Measurements from ENCODE around the gene CDC6. TPM values are rescaled to one million over a fixed set of nuclear protein-coding genes. Genes with fewer than 3 reads are reported as not detected.
A peak's percentile ranks its signal among the peaks of the same experiment; 100 is the strongest.

Gene CDC6
- total RNA-seq, 2 donors from 2014 or later: 0.71 to 6.8 TPM

GRCh38 chr17:40322358-40323315 is 35.0 kb downstream of the CDC6 start:
- Histone ChIP-seq H3K9me3 (no peaks in the 10 kb centered on the region), H3K36me3 (no peaks in the 10 kb centered on the region), H3K4me1 (ENCODE audit: control insufficient read depth in 1 of 2, low read depth in 2 of 2) (peaks cover 78 to 91% of the 10 kb centered on the region in 2 donors), H3K27ac (peak overlapping the region; percentile 84 to 91), H3K4me3 (peak overlapping the region; percentile 99), H3K27me3 (replicated peaks; ENCODE audit: insufficient read depth) (no peaks in the 10 kb centered on the region)
- ATAC-seq (ENCODE audit: insufficient number of reproducible peaks, low FRiP score, low read depth) (peak; percentile 51), DNase-seq (ENCODE audit: low spot score) (peak; percentile 85)
- no peak for TF ChIP-seq CTCF (IDR thresholded peaks at IDR 0.05)

GRCh38 chr17:40323391-40324381 is 36.0 kb downstream of the CDC6 start:
- peaks cover 87 to 99% of the 10 kb centered on the region in 2 donors for H3K4me1 ChIP-seq (ENCODE audit: control insufficient read depth in 1 of 2, low read depth in 2 of 2)
- H3K36me3 ChIP-seq: no peaks in the 10 kb centered on the region
- peak; percentile 89 for DNase-seq (ENCODE audit: low spot score)
- ATAC-seq (ENCODE audit: insufficient number of reproducible peaks, low FRiP score, low read depth): no peak
- no peaks in the 10 kb centered on the region for H3K9me3 ChIP-seq
- H3K4me3 ChIP-seq: peak overlapping the region; percentile 99
- no peaks in the 10 kb centered on the region for H3K27me3 ChIP-seq (replicated peaks; ENCODE audit: insufficient read depth)
- TF ChIP-seq CTCF (IDR thresholded peaks at IDR 0.05): no peak
- H3K27ac ChIP-seq: peak overlapping the region; percentile 84 to 91

- Histone ChIP-seq H3K4me3 (no peak overlapping the region), H3K36me3 (no peaks in the 10 kb centered on the region)
- no peak for TF ChIP-seq CTCF (IDR thresholded peaks at IDR 0.05)
These were observed 37.7 kb downstream of the CDC6 start for GRCh38 chr17:40325156-40326013.

GRCh38 chr17:40326014-40326831 is 38.5 kb downstream of the CDC6 start:
- H3K4me1 ChIP-seq (ENCODE audit: control insufficient read depth in 1 of 2, low read depth in 2 of 2): peaks cover 86 to 99% of the 10 kb centered on the region in 2 donors
- no peak for TF ChIP-seq CTCF (IDR thresholded peaks at IDR 0.05)
- no peak for DNase-seq (ENCODE audit: low spot score)

More at GRCh38 chr17:40325156-40326013, 37.7 kb downstream of the CDC6 start:
- Histone ChIP-seq H3K27ac (peak overlapping the region; percentile 67 to 91), H3K27me3 (replicated peaks; ENCODE audit: insufficient read depth) (no peaks in the 10 kb centered on the region), H3K4me1 (ENCODE audit: control insufficient read depth in 1 of 2, low read depth in 2 of 2) (peaks cover 85 to 99% of the 10 kb centered on the region in 2 donors), H3K9me3 (no peaks in the 10 kb centered on the region)
- ATAC-seq (ENCODE audit: insufficient number of reproducible peaks, low FRiP score, low read depth) (no peak), DNase-seq (ENCODE audit: low spot score) (no peak)

More at GRCh38 chr17:40326014-40326831, 38.5 kb downstream of the CDC6 start:
- H3K4me3 ChIP-seq: peak overlapping the region; percentile 29
- H3K27ac ChIP-seq: peak overlapping the region; percentile 60 to 67
- ATAC-seq (ENCODE audit: insufficient number of reproducible peaks, low FRiP score, low read depth): no peak
- H3K36me3 ChIP-seq: no peaks in the 10 kb centered on the region
- H3K9me3 ChIP-seq: no peaks in the 10 kb centered on the region
- no peaks in the 10 kb centered on the region for H3K27me3 ChIP-seq (replicated peaks; ENCODE audit: insufficient read depth)

Data from thoracic aorta (tissue), 2 donors.